ENCODE data around the gene RASSF5.

Gene RASSF5

DNA sequence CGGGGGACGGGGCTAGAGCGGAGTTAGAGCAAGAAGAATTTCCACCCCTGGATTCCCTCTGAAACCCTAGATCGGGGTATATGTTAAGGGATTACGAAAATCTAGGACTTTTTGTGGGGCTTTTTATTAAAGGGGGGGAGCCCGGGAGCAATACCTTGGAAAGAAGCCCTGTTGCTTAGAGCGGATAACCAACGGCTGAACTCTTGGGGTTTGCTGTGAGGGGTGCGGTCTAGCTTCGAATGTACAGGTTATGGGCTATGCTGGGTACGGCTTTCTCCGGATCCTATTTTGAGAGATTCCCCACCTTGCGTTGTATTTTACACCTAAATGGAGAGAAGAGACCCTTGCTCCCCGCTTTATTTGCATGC lies 128.6 kb downstream of the RASSF5 start:
- no peak for DNase-seq (ENCODE audit: low read depth)
- TF ChIP-seq, protein P1, sequence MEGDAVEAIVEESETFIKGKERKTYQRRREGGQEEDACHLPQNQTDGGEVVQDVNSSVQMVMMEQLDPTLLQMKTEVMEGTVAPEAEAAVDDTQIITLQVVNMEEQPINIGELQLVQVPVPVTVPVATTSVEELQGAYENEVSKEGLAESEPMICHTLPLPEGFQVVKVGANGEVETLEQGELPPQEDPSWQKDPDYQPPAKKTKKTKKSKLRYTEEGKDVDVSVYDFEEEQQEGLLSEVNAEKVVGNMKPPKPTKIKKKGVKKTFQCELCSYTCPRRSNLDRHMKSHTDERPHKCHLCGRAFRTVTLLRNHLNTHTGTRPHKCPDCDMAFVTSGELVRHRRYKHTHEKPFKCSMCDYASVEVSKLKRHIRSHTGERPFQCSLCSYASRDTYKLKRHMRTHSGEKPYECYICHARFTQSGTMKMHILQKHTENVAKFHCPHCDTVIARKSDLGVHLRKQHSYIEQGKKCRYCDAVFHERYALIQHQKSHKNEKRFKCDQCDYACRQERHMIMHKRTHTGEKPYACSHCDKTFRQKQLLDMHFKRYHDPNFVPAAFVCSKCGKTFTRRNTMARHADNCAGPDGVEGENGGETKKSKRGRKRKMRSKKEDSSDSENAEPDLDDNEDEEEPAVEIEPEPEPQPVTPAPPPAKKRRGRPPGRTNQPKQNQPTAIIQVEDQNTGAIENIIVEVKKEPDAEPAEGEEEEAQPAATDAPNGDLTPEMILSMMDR (conservative IDR thresholded peaks at IDR 0.05; ENCODE audit: low read depth, low read length) = no peak
- peak overlapping the region; percentile 89 for H3K4me3 ChIP-seq (ENCODE audit: low read depth, low read length)

DNA sequence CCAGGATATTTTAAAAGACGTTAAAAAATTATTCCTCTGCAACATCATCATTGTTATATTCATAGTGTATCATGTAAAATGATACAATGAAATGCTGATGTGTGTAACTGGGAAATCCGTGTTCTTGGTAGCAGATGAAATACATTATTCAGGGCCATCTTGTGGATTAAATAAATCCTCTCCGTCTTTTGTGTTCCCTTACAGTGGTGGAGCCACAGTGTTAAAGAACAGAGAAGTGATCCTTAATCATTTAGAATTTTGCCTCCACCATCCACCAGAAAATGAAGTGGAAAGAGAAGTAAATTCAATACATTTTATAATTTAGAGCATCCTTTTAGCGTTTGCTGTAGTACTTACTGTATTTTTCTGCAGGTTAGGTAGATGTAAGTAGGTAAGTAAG lies 129.3 kb downstream of the RASSF5 start:
- no peak for DNase-seq (ENCODE audit: low read depth)
- no peak overlapping the region for H3K4me3 ChIP-seq (ENCODE audit: low read depth, low read length)
- TF ChIP-seq, protein P1 (conservative IDR thresholded peaks at IDR 0.05; ENCODE audit: low read depth, low read length) = no peak

DNA sequence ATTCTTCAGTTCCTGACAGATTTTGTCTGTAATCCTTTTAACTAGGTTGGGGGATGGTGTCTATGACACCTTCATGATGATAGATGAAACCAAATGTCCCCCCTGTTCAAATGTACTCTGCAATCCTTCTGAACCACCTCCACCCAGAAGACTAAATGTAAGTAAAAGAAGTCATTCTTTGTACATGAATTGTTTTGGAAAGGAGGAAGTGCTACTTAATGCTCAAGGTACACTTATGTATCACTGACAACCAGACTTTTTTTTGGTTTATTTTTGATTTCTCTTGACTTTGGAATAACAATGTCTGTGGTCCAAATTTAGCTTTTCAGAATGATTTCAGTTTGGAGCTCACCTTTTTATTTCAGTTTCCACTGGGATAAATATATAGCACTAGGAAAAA lies 130.3 kb downstream of the RASSF5 start:
- TF ChIP-seq, protein P1 (conservative IDR thresholded peaks at IDR 0.05; ENCODE audit: low read depth, low read length) = no peak
- no peak overlapping the region for H3K4me3 ChIP-seq (ENCODE audit: low read depth, low read length)
- no peak for DNase-seq (ENCODE audit: low read depth)

Data from choroid plexus epithelial cell (primary cell).